ENCODE results near the gene BAG2.

- TF ChIP-seq CTCF (IDR thresholded peaks at IDR 0.05) = no peak
- no peak for TF ChIP-seq EP300 (IDR thresholded peaks at IDR 0.05)
- TF ChIP-seq POLR2A (IDR thresholded peaks at IDR 0.05) = no peak
These were observed 34.1 kb upstream of the BAG2 start for GRCh38 chr6:57138026-57138425.
